Sigmoid colon (tissue), 7 donors: ENCODE measurements around the gene RAB3GAP2. TPM values are rescaled to one million over a fixed set of nuclear protein-coding genes. Genes with fewer than 3 reads are reported as not detected.

ENCODE experiments used
- DNase-seq: peaks from one replicate; pipeline ENCODE4 v3.0.0-alpha.2; 2019
- H3K27ac ChIP-seq, 4 donors: fragments of 200-600 bp; sonication (generic); one replicate each; pipeline ENCODE4 v1.5.1; 2016 to 2019; ENCODE audit warnings: mild to moderate bottlenecking in 1 of 4
- H3K27me3 ChIP-seq, 3 donors: fragments of 200-600 bp; sonication (generic); one replicate each; pipeline ENCODE4 v1.5.1; 2019; ENCODE audit warnings: mild to moderate bottlenecking in 1 of 3
- H3K36me3 ChIP-seq, 4 donors: fragments of 200-600 bp; sonication (generic); one replicate each; pipeline ENCODE4 v1.5.1; 2016 to 2019
- H3K4me1 ChIP-seq, 4 donors: fragments of 200-600 bp; sonication (generic); one replicate each; pipeline ENCODE4 v1.5.1; 2017 to 2019
- H3K4me3 ChIP-seq, 4 donors: fragments of 200-600 bp; sonication (generic); one replicate each; pipeline ENCODE4 v1.5.1; 2017 to 2019; ENCODE audit warnings: mild to moderate bottlenecking in 2 of 4, moderate library complexity in 1 of 4
- H3K9me3 ChIP-seq, 4 donors: fragments of 200-600 bp in 3 of 4; sonication (generic) in 3 of 4; one replicate each; pipeline versions ENCODE4 v1.5.1 to v1.6.1; 2013 to 2019
- EP300 ChIP-seq, 4 donors: sonication (generic); formaldehyde crosslinking; IDR thresholded peaks; one replicate each; pipeline ENCODE4 v1.6.1; 2017; ENCODE audit warnings: antibody characterized with exemption in 4 of 4
- POLR2A ChIP-seq, 2 donors: fragments of 450-650 bp; IDR thresholded peaks; one replicate each; pipeline ENCODE4 v1.6.1; 2016; ENCODE audit warnings: antibody characterized with exemption in 2 of 2, mild to moderate bottlenecking in 2 of 2, moderate library complexity in 2 of 2
- POLR2AphosphoS5 ChIP-seq, 4 donors: sonication (generic); formaldehyde crosslinking; IDR thresholded peaks; one replicate each; pipeline ENCODE4 v1.6.1; 2017; ENCODE audit warnings: antibody characterized with exemption in 4 of 4
- WGBS, 2 donors: extraction: QIAGEN DNeasy Blood & Tissue Kit; methylation state at CpG; one replicate each; pipeline ENCODE4 v1.1.7; 2013; 5-methylcytosine and 5-hydroxymethylcytosine counted together
- intact Hi-C: fragments of 100-400 bp; cut with DNase I; formaldehyde crosslinking; loops from one replicate; pipeline ENCODE4 v1.15.1; 2023
- polyA plus RNA-seq, 3 donors: library from polyadenylated mRNA; stranded (reverse); fragments of 200-250 nt; gene quantifications; one replicate each; pipeline ENCODE4 v1.2.3, GENCODE V29; 2013
- total RNA-seq, 4 donors: library from RNA; depleted of rRNA; stranded (reverse); fragments of >200 nt; gene quantifications; one replicate each; pipeline ENCODE4 v1.1.0, GENCODE V29; 2016
- TF ChIP-seq, protein P1 (sequence below), 4 experiments: fragments of 450-650 bp in 3 of 4; fragments of 200-600 bp in 1 of 4; IDR thresholded peaks; one replicate each; pipeline ENCODE4 v1.5.1; 2016 to 2019; ENCODE audit warnings: antibody characterized with exemption in 4 of 4, mild to moderate bottlenecking in 3 of 4, moderate library complexity in 2 of 4
- donor health status: healthy with polysubstance abuse.
- donor health status: Bipolar disorder and iron deficiency.
- donor health status: healthy.

Gene RAB3GAP2
- total and polyA plus RNA-seq, 7 donors = 3.0 to 31.6 (median 22.7) TPM

DNA sequence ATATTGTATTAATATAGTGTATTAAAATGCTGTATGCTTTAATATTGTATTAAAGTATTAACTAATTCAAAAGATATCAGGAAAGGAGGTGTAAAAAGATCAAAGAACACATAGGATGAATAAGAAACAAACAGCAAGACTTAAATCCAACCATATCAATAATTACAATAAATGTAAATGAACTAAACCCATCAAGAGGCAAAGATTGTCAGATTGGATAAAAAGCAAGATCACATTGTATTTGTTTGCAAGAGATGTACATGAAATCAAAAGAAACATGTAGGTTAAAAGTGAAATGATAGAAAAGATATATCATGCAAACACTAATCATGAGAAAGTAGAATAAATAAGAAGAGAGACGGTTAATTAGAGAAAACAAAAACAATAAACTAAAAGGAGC lies 34.1 kb upstream of the RAB3GAP2 start:
- no peak for TF ChIP-seq EP300 (IDR thresholded peaks at IDR 0.05)
- no peak for TF ChIP-seq POLR2A (IDR thresholded peaks at IDR 0.05)
- TF ChIP-seq POLR2AphosphoS5 (IDR thresholded peaks at IDR 0.05) = no peak
- TF ChIP-seq, protein P1, sequence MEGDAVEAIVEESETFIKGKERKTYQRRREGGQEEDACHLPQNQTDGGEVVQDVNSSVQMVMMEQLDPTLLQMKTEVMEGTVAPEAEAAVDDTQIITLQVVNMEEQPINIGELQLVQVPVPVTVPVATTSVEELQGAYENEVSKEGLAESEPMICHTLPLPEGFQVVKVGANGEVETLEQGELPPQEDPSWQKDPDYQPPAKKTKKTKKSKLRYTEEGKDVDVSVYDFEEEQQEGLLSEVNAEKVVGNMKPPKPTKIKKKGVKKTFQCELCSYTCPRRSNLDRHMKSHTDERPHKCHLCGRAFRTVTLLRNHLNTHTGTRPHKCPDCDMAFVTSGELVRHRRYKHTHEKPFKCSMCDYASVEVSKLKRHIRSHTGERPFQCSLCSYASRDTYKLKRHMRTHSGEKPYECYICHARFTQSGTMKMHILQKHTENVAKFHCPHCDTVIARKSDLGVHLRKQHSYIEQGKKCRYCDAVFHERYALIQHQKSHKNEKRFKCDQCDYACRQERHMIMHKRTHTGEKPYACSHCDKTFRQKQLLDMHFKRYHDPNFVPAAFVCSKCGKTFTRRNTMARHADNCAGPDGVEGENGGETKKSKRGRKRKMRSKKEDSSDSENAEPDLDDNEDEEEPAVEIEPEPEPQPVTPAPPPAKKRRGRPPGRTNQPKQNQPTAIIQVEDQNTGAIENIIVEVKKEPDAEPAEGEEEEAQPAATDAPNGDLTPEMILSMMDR (IDR thresholded peaks at IDR 0.05) = no peak
- Histone ChIP-seq H3K4me1 (no peaks in the 10 kb centered on the region), H3K36me3 (no peaks in the 10 kb centered on the region), H3K9me3 (no peaks in the 10 kb centered on the region), H3K4me3 (no peak overlapping the region), H3K27me3 (no peaks in the 10 kb centered on the region), H3K27ac (no peak overlapping the region)
- 88 to 94% methylated on average over 1 of the region's 1 CpG for WGBS, 2 donors
- intact Hi-C loops = no loop called here
- no peak for DNase-seq

DNA sequence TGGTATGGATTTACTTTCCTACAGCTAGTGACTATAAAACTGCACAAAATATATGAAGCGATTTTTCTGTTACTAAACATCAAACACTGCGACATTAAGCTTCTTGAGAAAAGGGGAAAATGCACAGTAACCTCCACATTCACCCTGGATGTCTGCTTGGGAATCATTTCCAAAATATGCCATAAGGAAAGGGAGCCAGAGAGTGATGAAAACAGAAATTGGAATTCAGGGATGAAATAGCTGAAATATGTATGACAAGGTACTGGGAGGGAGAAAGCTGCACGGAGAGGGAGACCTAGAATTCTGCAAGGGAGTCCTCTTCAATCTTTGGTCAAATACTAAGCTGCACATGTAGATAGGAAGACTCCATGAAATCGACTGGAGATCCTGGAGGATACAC lies 31.6 kb upstream of the RAB3GAP2 start:
- no peak for DNase-seq
- intact Hi-C loops = no loop called here
- 86 to 90% methylated on average over 4 of the region's 4 CpGs for WGBS, 2 donors
- Histone ChIP-seq H3K27me3 (no peaks in the 10 kb centered on the region), H3K27ac (no peak overlapping the region), H3K9me3 (no peaks in the 10 kb centered on the region), H3K36me3 (no peaks in the 10 kb centered on the region), H3K4me1 (peaks cover 0 to 12% (median 5%) of the 10 kb centered on the region in 4 donors), H3K4me3 (no peak overlapping the region)
- TF ChIP-seq EP300 (IDR thresholded peaks at IDR 0.05) (no peak), POLR2A (IDR thresholded peaks at IDR 0.05) (no peak), POLR2AphosphoS5 (IDR thresholded peaks at IDR 0.05) (no peak)
- TF ChIP-seq, protein P1 (IDR thresholded peaks at IDR 0.05) = no peak

DNA sequence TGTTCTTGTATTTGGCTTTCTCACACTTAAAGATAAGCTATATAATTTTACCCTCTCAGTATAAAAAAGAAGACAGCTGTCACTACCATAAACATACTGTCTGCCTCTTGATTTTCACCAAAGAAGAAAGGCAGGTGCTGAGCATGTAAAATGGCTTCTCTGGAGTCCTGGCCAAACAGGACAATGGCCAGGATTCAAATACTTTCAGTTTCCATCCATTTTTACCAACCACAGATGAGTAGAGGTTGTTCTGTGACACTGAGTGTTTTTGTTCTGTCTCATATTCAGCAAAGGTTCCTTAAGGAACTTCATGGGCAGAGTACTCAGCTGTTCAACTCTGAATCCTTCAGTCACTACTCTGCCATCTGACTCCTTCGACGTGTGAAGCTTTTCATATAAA lies 29.4 kb upstream of the RAB3GAP2 start:
- H3K36me3 ChIP-seq = no peaks in the 10 kb centered on the region
- no peaks in the 10 kb centered on the region for H3K27me3 ChIP-seq
- H3K27ac ChIP-seq = no peak overlapping the region
- 41 to 44% methylated on average over 2 of the region's 2 CpGs for WGBS, 2 donors
- peaks cover 0 to 12% (median 5%) of the 10 kb centered on the region in 4 donors for H3K4me1 ChIP-seq
- no peak overlapping the region for H3K4me3 ChIP-seq
- no peaks in the 10 kb centered on the region for H3K9me3 ChIP-seq
- intact Hi-C loops = no loop called here
- no peak for DNase-seq
- TF ChIP-seq, protein P1 (IDR thresholded peaks at IDR 0.05) = no peak
- TF ChIP-seq POLR2A (IDR thresholded peaks at IDR 0.05) = no peak
- no peak for TF ChIP-seq POLR2AphosphoS5 (IDR thresholded peaks at IDR 0.05)
- no peak for TF ChIP-seq EP300 (IDR thresholded peaks at IDR 0.05)

DNA sequence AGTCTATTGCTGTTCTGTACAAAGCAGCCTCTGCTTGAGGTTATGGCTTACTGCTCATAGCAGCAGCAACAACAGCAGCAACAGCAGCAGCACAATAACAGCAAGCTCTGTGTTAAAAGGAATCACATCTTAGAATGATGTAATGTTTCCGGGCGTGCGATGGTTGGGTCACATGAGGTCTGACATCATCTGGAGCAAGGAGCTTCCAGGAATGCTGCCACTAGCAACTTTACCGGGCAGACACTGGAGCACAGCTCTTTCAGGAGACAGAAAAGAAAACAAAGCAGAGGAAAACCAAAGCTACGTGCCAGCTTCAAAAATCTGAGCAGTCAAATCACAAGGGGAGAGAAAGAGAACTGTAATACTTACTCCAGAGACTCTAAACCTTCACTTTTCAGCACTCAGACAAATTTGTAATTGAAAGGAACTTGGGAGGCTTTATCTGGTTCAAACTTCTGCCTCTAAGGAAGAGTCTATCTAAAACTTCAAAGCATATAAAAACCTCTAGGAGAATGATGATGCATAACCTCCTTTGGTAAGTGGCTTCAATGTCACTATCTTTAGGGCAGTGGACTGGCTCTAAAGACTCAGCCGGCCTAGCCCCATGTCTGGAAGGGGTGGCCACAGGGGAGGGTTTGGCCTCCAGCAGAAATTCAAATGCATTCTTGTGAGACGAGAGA lies 28.3 kb upstream of the RAB3GAP2 start:
- WGBS, 2 donors = 53 to 54% methylated on average over 7 of the region's 7 CpGs
- Histone ChIP-seq H3K27ac (peak overlapping the region; percentile 41 to 74 (median 72)), H3K27me3 (no peaks in the 10 kb centered on the region), H3K4me1 (peaks cover 0 to 12% (median 5%) of the 10 kb centered on the region in 4 donors), H3K9me3 (no peaks in the 10 kb centered on the region), H3K4me3 (no peak overlapping the region), H3K36me3 (no peaks in the 10 kb centered on the region)
- intact Hi-C loops = no loop called here
- TF ChIP-seq POLR2A (IDR thresholded peaks at IDR 0.05) (no peak), POLR2AphosphoS5 (IDR thresholded peaks at IDR 0.05) (peak in 3 of 4 donors; percentile 40 to 79 (median 46))
- TF ChIP-seq, protein P1 (IDR thresholded peaks at IDR 0.05) = no peak
- DNase-seq = peak; percentile 91

DNA sequence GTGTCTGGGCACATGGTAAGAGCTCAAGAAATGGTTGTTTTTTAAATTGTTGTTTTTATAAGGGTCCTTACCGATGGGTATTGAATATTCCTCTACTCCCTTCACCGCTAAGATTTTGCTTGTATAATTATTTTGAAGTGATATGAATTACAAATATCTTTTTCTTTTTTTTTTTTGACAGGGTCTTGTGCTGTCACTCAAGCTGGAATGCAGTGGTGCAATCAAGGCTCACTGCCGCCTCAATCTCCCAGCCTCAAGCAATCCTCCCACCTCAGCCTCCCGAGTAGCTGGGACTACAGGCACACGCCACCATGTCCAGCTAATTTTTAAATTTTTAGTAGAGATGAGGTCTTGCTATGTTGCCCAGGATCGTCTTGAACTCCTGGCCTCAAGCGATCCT lies 27.1 kb upstream of the RAB3GAP2 start:
- no peak for DNase-seq
- WGBS, 2 donors = 93 to 95% methylated on average over 7 of the region's 7 CpGs
- H3K4me1 ChIP-seq = peaks cover 0 to 16% (median 5%) of the 10 kb centered on the region in 4 donors
- H3K36me3 ChIP-seq = no peaks in the 10 kb centered on the region
- H3K27ac ChIP-seq = no peak overlapping the region
- H3K9me3 ChIP-seq = no peaks in the 10 kb centered on the region
- intact Hi-C loops = no loop called here
- no peaks in the 10 kb centered on the region for H3K27me3 ChIP-seq
- no peak overlapping the region for H3K4me3 ChIP-seq
- TF ChIP-seq POLR2A (IDR thresholded peaks at IDR 0.05) = no peak
- TF ChIP-seq, protein P1 (IDR thresholded peaks at IDR 0.05) = no peak
- TF ChIP-seq POLR2AphosphoS5 (IDR thresholded peaks at IDR 0.05) = no peak
- TF ChIP-seq EP300 (IDR thresholded peaks at IDR 0.05) = no peak
